Activated CD4-positive, alpha-beta T cell treated with anti-CD3 and anti-CD28 coated beads for 1 hour (primary cell): ENCODE data around the gene FAM156B.
"Not testable (repeated sequence)": the region's sequence is repeated elsewhere in the genome, so short reads cannot be mapped to it uniquely, and the experiment has no call there.

Experiments used
- DNase-seq: peaks from one replicate; pipeline ENCODE4 v3.0.0-alpha.2; 2020

Gene FAM156B

GRCh38 chrX:52930214-52930613, 33.1 kb downstream of the FAM156B start:
- DNase-seq: not testable (repeated sequence)

- DNase-seq: no peak
Observed at GRCh38 chrX:52933213-52933612, 36.1 kb downstream of the FAM156B start.

- no peak for DNase-seq
Observed at GRCh38 chrX:52933976-52934703, 37.0 kb downstream of the FAM156B start.

GRCh38 chrX:52934704-52935469, 37.8 kb downstream of the FAM156B start:
- peak; percentile 84 for DNase-seq

- not testable (repeated sequence) for DNase-seq
Observed at GRCh38 chrX:52935470-52935784, 38.3 kb downstream of the FAM156B start.

- not testable (repeated sequence) for DNase-seq
Observed at GRCh38 chrX:52940704-52941103, 43.6 kb downstream of the FAM156B start.

- not testable (repeated sequence) for DNase-seq
Observed at GRCh38 chrX:52941728-52942127, 44.6 kb downstream of the FAM156B start.

GRCh38 chrX:52945838-52946494, 48.8 kb downstream of the FAM156B start:
- DNase-seq: not testable (repeated sequence)

- not testable (repeated sequence) for DNase-seq
Observed at GRCh38 chrX:52947501-52947900, 50.4 kb downstream of the FAM156B start.

- not testable (repeated sequence) for DNase-seq
Observed at GRCh38 chrX:52948265-52948664, 51.1 kb downstream of the FAM156B start.

- DNase-seq: not testable (repeated sequence)
Observed at GRCh38 chrX:52949325-52949724, 52.2 kb downstream of the FAM156B start.

- DNase-seq: not testable (repeated sequence)
Observed at GRCh38 chrX:52949884-52950283, 52.8 kb downstream of the FAM156B start.
